Hematopoietic multipotent progenitor cell treated with erythropoietin and hydrocortisone succinate and interleukin-3 and kit ligand, for 8 days (in vitro differentiated cells): Measurements from ENCODE around the gene KIF13A.
"Not testable (repeated sequence)": the region's sequence is repeated elsewhere in the genome, so short reads cannot be mapped to it uniquely, and the experiment has no call there.

Experiments used
- DNase-seq: peaks from one replicate; pipeline ENCODE4 v3.0.0-alpha.2; 2015

KIF13A gene

GRCh38 chr6:17758119-17758518 lies 229.3 kb downstream of the KIF13A start:
- no peak for DNase-seq

DNA sequence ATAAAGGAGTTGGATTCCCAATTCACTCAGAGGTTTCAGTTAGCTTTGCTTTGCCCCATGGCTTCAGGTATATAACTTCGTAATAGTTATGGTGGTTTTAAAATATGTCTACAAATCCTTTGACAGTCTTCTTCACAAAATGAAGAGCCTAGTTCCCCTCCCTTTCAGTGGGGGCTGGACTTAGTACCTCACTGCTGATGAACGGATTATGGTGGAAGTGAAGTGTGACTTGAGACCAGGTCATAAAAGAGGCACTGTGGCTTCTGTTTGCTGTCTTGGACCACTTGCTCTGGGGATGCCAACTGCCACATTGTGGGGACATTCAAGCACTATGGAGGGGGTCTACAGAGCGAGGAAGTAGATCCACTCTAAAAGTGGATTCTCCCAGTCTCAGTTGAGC lies 233.2 kb downstream of the KIF13A start:
- no peak for DNase-seq

- not testable (repeated sequence) for DNase-seq
These were observed 242.1 kb downstream of the KIF13A start for GRCh38 chr6:17745324-17745723.

DNA sequence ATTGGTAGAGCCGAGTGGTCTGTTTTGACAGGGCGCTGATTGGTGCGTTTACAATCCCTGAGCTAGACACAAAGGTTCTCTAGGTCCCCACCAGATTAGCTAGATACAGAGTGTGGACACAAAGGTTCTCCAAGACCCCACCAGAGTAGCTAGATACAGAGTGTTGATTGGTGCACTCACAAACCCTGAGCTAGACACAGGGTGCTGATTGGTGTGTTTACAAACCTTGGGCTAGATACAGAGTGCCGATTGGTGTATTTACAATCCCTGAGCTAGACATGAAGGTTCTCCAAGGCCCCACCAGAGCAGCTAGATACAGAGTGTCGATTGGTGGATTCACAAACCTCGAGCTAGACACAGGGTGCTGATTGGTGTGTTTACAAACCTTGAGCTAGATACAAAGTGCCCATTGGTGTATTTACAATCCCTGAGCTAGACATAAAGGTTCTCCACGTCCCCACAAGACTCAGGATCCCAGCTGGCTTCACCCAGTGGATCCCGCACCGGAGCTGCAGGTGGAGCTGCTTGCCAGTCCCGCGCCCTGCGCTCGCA lies 242.6 kb downstream of the KIF13A start:
- DNase-seq: not testable (repeated sequence)

GRCh38 chr6:17744019-17744756 lies 243.2 kb downstream of the KIF13A start:
- DNase-seq: no peak

GRCh38 chr6:17741507-17741906 lies 245.9 kb downstream of the KIF13A start:
- no peak for DNase-seq

DNA sequence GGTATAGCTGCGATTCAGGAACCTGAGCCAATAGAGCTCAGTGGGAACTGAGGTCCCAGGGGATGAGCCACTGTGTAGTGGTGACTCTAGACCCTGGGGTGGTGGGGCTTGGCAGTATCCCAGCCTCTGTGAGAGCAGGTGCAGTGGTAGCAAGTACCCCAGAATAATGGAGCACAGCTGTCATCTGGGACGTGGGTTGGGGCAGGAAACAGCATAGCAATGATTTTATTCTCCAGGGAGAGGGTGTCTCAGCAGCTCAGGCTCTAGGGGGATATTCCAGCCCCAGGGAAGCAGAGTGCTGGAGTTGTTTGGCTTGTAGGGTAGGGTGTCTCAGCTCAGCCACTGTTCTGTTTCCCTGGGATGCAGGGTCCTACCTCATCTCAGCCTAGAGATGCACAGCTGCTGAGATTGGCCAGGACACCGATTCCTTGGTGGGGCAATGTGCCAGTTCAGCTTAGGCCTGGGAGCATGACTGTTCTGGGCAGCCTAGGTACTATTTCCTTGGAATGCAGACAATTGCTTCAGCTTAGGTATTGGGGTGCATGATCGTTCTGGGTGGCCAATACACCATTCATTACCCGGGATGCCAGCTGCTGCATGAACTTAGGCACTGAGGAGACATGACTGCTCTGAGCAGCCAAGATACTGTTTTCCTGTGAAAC lies 246.7 kb downstream of the KIF13A start:
- DNase-seq: no peak

GRCh38 chr6:17737704-17738252 lies 249.7 kb downstream of the KIF13A start:
- no peak for DNase-seq

DNA sequence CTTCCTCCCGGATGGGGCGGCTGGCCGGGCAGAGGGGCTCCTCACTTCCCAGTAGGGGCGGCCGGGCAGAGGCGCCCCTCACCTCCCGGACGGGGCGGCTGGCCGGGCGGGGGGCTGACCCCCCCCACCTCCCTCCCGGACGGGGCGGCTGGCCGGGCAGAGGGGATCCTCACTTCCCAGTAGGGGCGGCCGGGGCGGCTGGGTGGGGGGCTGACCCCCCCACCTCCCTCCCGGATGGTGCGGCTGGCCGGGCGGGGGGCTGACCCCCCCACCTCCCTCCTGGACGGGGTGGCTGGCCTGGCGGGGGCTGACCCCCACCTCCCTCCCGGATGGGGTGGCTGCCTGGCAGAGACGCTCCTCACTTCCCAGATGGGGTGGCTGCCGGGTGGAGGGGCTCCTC lies 252.1 kb downstream of the KIF13A start:
- not testable (repeated sequence) for DNase-seq

DNA sequence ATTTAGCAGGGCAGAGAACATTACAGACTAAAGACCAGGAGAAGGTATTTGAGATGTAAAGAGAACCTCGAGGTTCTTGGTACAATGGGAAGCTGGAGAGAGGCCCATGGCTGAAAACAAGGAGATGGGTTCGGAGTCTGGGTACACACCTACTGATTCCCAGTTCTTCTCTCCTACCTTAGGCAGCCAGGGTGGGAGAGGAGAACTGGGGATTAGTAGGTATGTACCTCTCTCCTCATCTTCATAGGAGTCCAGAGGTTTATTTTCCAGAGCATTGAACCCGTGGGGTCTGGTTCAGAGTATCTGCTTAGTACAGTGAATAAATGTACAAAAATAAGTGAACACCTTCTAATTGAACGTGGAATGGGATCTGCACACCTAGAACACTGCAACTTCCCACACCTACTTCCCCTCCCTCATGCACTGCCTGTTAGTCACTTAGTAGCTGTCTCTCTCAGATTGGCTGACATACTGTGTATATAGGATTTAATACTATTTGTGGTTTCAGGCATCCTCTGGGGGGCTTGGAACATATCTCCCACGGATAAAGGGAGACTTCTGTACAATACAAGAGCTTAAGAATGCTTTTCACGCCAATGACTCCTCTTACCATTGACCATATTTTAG lies 257.2 kb downstream of the KIF13A start:
- no peak for DNase-seq

GRCh38 chr6:17729223-17730077 lies 258.0 kb downstream of the KIF13A start:
- no peak for DNase-seq

- no peak for DNase-seq
These were observed 258.7 kb downstream of the KIF13A start for GRCh38 chr6:17728551-17729222.

- peak; percentile 16 for DNase-seq
These were observed 262.4 kb downstream of the KIF13A start for GRCh38 chr6:17725083-17725482.

GRCh38 chr6:17724341-17724740 lies 263.1 kb downstream of the KIF13A start:
- DNase-seq: no peak

DNA sequence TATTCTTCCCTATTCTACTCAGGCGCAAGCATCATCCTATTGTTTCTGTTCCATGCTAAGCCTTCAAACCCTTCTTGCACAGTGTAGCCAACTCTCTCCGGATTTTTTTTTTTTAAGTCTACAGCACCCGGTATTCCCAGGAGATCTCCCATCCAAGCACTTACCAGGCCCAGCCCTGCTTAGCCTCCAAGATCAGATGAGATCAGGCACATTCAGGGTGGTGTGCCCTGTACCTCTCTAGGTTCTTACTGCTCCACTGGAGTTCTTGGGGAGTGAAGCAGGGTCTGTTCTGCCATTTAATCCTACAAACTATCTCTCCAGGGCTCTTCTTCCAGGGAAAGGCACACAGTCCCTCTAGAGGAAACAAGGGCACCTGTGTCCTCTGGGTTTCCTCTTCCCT lies 265.8 kb downstream of the KIF13A start:
- no peak for DNase-seq

DNA sequence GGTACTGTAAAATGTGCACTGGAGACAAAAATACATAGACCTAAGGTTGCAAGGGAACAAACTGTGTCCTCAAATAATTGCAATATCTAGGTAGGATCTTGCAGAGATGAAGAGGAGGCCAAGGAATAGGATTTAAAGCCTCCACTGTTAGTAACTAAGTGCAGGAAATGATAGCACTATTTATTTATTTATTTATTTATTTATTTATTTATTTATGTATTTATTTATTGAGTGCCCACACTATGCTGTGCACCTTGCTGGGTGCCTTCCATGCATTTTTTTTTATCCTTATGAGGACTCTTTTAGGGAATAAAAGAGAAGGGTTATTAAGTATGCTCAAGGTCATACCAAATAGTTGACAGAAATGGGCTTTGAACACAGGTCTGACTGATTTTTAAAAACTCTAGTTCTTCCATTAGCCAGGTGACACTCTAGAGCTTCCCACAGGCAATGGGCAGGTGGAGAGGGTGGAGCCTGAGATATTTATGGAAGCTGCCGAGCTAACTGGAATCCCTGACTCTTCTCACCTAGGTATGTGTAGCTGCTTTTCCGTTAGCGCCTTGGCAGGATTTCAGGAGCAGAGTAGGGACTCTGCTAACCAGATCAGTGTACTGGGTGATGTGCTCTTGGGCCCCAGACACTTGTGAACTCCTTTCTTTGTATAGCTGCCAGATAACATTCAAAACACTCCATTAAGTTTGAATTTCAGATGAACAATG lies 268.0 kb downstream of the KIF13A start:
- no peak for DNase-seq

DNA sequence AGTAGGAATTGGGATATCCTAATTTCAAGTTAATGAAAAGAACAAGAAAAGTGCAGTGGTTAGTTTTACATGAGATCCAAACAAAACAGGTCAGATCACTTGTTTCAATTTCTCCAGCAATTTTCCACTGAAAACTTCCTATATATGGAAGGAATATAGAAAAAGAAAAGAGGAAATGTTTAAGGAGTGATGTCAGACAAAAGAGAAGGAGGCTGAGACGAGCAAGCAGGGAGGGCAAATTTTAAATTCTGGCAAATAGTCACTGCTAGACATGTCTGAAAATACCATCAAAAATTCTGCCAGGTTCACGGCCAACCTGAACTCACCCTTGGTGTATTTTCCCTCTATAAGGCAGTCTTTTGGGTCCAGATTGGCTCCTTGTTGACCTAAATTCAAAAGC lies 271.2 kb downstream of the KIF13A start:
- DNase-seq: no peak

- peak; percentile 68 for DNase-seq
These were observed 272.3 kb downstream of the KIF13A start for GRCh38 chr6:17714879-17715851.

GRCh38 chr6:17714177-17714576 lies 273.3 kb downstream of the KIF13A start:
- DNase-seq: no peak

GRCh38 chr6:17712576-17712975 lies 274.9 kb downstream of the KIF13A start:
- DNase-seq: no peak
